Measurements from ENCODE around the gene P2RY2. TPM values are rescaled to one million over a fixed set of nuclear protein-coding genes. Genes with fewer than 3 reads are reported as not detected.

P2RY2 gene
- total and polyA plus RNA-seq, 4 donors = 1.8 to 3.7 (median 2.2) TPM

- Histone ChIP-seq H3K9me3 (ENCODE audit: control insufficient read depth in 4 of 4, low read length in 3 of 4) (no peaks in the 10 kb centered on the region), H3K4me3 (ENCODE audit: low read depth in 1 of 3, low read length in 3 of 3) (no peak overlapping the region), H3K27ac (ENCODE audit: low read depth in 1 of 2, low read length in 2 of 2) (no peak overlapping the region), H3K9ac (ENCODE audit: low read depth in 1 of 2, low read length in 2 of 2) (no peak overlapping the region), H3K4me1 (ENCODE audit: control insufficient read depth in 4 of 4, insufficient read depth in 4 of 4, low read length in 3 of 4) (peaks cover 0 to 3% (median 0%) of the 10 kb centered on the region in 4 donors), H3K36me3 (ENCODE audit: control insufficient read depth in 4 of 4, insufficient read depth in 3 of 4, low read depth in 1 of 4, low read length in 3 of 4) (no peaks in the 10 kb centered on the region), H3K27me3 (ENCODE audit: control insufficient read depth in 4 of 4, insufficient read depth in 4 of 4, low read length in 3 of 4) (peaks cover 0 to 8% (median 7%) of the 10 kb centered on the region in 4 donors)
- TF ChIP-seq YY1 (IDR thresholded peaks at IDR 0.05) (no peak), MAX (IDR thresholded peaks at IDR 0.05) (no peak), ATF3 (IDR thresholded peaks at IDR 0.05) (no peak), EGR1 (IDR thresholded peaks at IDR 0.05; ENCODE audit: low read depth in 2 of 2) (no peak), HNF4G (IDR thresholded peaks at IDR 0.05) (no peak), CTCF (IDR thresholded peaks at IDR 0.05; ENCODE audit: low read depth, low read length, missing input control) (no peak), FOXA1 (IDR thresholded peaks at IDR 0.05) (no peak), SP1 (IDR thresholded peaks at IDR 0.05) (no peak), REST (IDR thresholded peaks at IDR 0.05) (no peak), ZBTB33 (IDR thresholded peaks at IDR 0.05) (no peak), HNF4A (conservative IDR thresholded peaks at IDR 0.05) (no peak), RAD21 (IDR thresholded peaks at IDR 0.05) (no peak), RXRA (IDR thresholded peaks at IDR 0.05) (no peak), FOXA2 (IDR thresholded peaks at IDR 0.05) (no peak), TAF1 (conservative IDR thresholded peaks at IDR 0.05) (no peak), NR2F2 (IDR thresholded peaks at IDR 0.05) (no peak), GABPA (IDR thresholded peaks at IDR 0.05 in 1 of 2, conservative IDR thresholded peaks at IDR 0.05 in 1 of 2) (no peak), JUND (IDR thresholded peaks at IDR 0.05) (no peak)
- DNase-seq (ENCODE audit: low spot score) = no peak
- WGBS = 90% methylated on average over 4 of the region's 4 CpGs
These were observed 47.3 kb downstream of the P2RY2 start for GRCh38 chr11:73265278-73265810.

Measured in liver (tissue), 9 donors.